Lower leg skin (tissue), 4 donors: ENCODE results near the gene IL31. TPM values are rescaled to one million over a fixed set of nuclear protein-coding genes. Genes with fewer than 3 reads are reported as not detected.

Experiments used
- DNase-seq, 2 donors: peaks; one replicate each; pipeline ENCODE4 v3.0.0-alpha.2; 2019; ENCODE audit warnings: low spot score in 2 of 2
- H3K4me3 ChIP-seq: fragments of 200-600 bp; sonication (generic); 2 replicates; pipeline ENCODE4 v1.5.1; 2017; ENCODE audit warnings: mild to moderate bottlenecking, low read depth; ENCODE audit not compliant: poor library complexity, severe bottlenecking
- CTCF ChIP-seq, 3 donors: fragments of 450-650 bp; IDR thresholded peaks; one replicate each; pipeline ENCODE4 v1.5.1; 2016; ENCODE audit warnings: antibody characterized with exemption in 3 of 3, mild to moderate bottlenecking in 3 of 3, moderate library complexity in 2 of 3
- POLR2A ChIP-seq, 2 donors: fragments of 450-650 bp; IDR thresholded peaks; one replicate each; pipeline ENCODE4 v1.6.1; 2016 to 2017; ENCODE audit warnings: antibody characterized with exemption in 2 of 2, mild to moderate bottlenecking in 1 of 2, moderate library complexity in 1 of 2
- WGBS, 2 donors: methylation state at CpG; one replicate each; pipeline ENCODE4 v1.1.5; 2018; 5-methylcytosine and 5-hydroxymethylcytosine counted together
- intact Hi-C: fragments of 100-400 bp; cut with DNase I; formaldehyde crosslinking; loops from one replicate; pipeline ENCODE4 v1.15.0; 2023; ENCODE audit warnings: low total_unique reads
- total RNA-seq, 4 donors: library from RNA; depleted of rRNA; stranded (reverse); fragments of >200 nt; gene quantifications; one replicate each; pipeline ENCODE4 v1.1.0, GENCODE V29; 2016

Gene IL31
- total RNA-seq, 4 donors from 2014 or later = not detected

GRCh38 chr12:122141911-122142725 lies 31.9 kb downstream of the IL31 start:
- TF ChIP-seq CTCF (IDR thresholded peaks at IDR 0.05) (no peak), POLR2A (IDR thresholded peaks at IDR 0.05) (no peak)
- no peak overlapping the region for H3K4me3 ChIP-seq
- WGBS, 2 donors = 81 to 83% methylated on average over 16 to 20 of the region's 21 CpGs
- intact Hi-C loops = no loop called here
- DNase-seq = no peak

- no peak for DNase-seq
- no peak overlapping the region for H3K4me3 ChIP-seq
- WGBS, 2 donors = 91 to 95% methylated on average over 17 to 19 of the region's 19 CpGs
- no peak for TF ChIP-seq POLR2A (IDR thresholded peaks at IDR 0.05)
- no peak for TF ChIP-seq CTCF (IDR thresholded peaks at IDR 0.05)
- intact Hi-C loops = no loop called here
Measured at GRCh38 chr12:122140467-122141257, 33.4 kb downstream of the IL31 start.

GRCh38 chr12:122139941-122140340 lies 34.1 kb downstream of the IL31 start:
- TF ChIP-seq POLR2A (IDR thresholded peaks at IDR 0.05) = no peak
- TF ChIP-seq CTCF (IDR thresholded peaks at IDR 0.05) = no peak
- no peak overlapping the region for H3K4me3 ChIP-seq
- WGBS, 2 donors = 85 to 88% methylated on average over 8 of the region's 8 CpGs
- intact Hi-C loops = no loop called here
- no peak for DNase-seq

- no peak overlapping the region for H3K4me3 ChIP-seq
- 91 to 95% methylated on average over 15 of the region's 15 CpGs for WGBS, 2 donors
- no peak for TF ChIP-seq CTCF (IDR thresholded peaks at IDR 0.05)
- no peak for TF ChIP-seq POLR2A (IDR thresholded peaks at IDR 0.05)
- intact Hi-C loops = no loop called here
- no peak for DNase-seq
Measured at GRCh38 chr12:122139266-122139665, 34.8 kb downstream of the IL31 start.

- TF ChIP-seq POLR2A (IDR thresholded peaks at IDR 0.05) (no peak), CTCF (IDR thresholded peaks at IDR 0.05) (no peak)
- no peak overlapping the region for H3K4me3 ChIP-seq
- intact Hi-C loops = no loop called here
- DNase-seq = no peak
- WGBS, 2 donors = 88 to 91% methylated on average over 11 of the region's 11 CpGs
Measured at GRCh38 chr12:122138616-122139015, 35.4 kb downstream of the IL31 start.
